AG09309 (cell line): ENCODE data around the gene RADIL.

Experiments
- DNase-seq: peaks from one replicate; pipeline ENCODE4 v3.0.0-alpha.2; 2010; ENCODE audit warnings: low read depth
- H3K4me3 ChIP-seq: 2 replicates; pipeline ENCODE4 v1.5.1; 2011; ENCODE audit warnings: mild to moderate bottlenecking, low read depth, low read length, moderate library complexity; ENCODE audit not compliant: control insufficient read depth
- TF ChIP-seq, protein P1 (sequence below): IDR thresholded peaks from 2 replicates; pipeline ENCODE4 v1.5.1; 2011; ENCODE audit warnings: mild to moderate bottlenecking, low read depth, low read length, inconsistent platforms; ENCODE audit not compliant: insufficient read depth, control insufficient read depth; ENCODE audit errors: missing control alignments

The RADIL gene

DNA sequence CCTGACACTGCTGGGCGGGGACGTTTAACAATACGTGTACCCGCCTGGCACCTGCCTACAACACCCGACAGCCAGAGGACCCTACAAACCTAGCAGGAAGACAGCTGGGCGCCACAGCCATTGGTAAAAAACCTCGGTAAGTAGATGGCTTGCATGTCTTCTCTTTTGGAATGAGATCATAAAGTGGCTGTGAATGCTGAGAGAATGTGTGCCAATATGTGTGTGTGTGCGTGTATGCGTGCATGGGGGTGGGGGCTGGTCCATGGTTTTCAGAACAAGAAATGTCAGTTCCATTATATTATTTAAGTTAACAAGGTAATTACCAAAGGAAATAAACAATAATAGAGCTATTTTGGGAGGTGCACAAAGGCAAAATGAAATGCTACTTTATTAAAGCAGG, 60.8 kb downstream of the RADIL start:
- DNase-seq, result no peak
- H3K4me3 ChIP-seq, result no peak overlapping the region
- TF ChIP-seq, protein P1, sequence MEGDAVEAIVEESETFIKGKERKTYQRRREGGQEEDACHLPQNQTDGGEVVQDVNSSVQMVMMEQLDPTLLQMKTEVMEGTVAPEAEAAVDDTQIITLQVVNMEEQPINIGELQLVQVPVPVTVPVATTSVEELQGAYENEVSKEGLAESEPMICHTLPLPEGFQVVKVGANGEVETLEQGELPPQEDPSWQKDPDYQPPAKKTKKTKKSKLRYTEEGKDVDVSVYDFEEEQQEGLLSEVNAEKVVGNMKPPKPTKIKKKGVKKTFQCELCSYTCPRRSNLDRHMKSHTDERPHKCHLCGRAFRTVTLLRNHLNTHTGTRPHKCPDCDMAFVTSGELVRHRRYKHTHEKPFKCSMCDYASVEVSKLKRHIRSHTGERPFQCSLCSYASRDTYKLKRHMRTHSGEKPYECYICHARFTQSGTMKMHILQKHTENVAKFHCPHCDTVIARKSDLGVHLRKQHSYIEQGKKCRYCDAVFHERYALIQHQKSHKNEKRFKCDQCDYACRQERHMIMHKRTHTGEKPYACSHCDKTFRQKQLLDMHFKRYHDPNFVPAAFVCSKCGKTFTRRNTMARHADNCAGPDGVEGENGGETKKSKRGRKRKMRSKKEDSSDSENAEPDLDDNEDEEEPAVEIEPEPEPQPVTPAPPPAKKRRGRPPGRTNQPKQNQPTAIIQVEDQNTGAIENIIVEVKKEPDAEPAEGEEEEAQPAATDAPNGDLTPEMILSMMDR, result no peak

DNA sequence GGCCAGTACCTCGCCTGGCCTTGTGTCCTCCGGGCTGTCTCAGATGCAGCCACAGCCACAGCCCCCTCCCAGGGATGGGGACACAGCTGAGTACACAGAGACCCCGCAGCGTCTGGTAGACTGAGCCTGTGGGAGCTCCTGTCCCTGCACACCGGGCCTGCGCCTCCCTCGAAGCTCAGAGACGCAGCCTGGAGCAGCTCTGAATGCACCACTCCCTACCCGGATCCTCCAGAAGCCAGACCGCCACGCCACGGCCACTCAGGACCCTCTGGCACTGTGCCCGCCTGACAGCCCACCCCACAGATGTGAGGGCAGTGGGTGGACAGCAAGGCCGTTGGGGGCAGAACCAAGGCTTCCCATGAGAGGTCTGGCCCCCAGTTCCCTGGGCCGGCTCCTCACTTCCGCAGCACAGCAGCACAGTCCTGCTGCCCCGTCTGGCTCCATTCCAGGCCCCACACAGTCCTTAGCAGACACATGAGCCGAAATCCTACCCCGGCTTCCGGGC, 62.5 kb downstream of the RADIL start:
- no peak for DNase-seq
- TF ChIP-seq, protein P1, result no peak
- no peak overlapping the region for H3K4me3 ChIP-seq

GRCh38 chr7:4820405-4820966, 63.0 kb downstream of the RADIL start:
- DNase-seq, result no peak
- no peak overlapping the region for H3K4me3 ChIP-seq
- TF ChIP-seq, protein P1, result no peak

- TF ChIP-seq, protein P1, result no peak
Measured at GRCh38 chr7:4819560-4820404, 63.7 kb downstream of the RADIL start.

GRCh38 chr7:4818000-4818794, 65.3 kb downstream of the RADIL start:
- DNase-seq, result no peak
- H3K4me3 ChIP-seq, result no peak overlapping the region
- TF ChIP-seq, protein P1, result no peak

More at GRCh38 chr7:4819560-4820404, 63.7 kb downstream of the RADIL start:
- no peak for DNase-seq
- H3K4me3 ChIP-seq, result no peak overlapping the region

- TF ChIP-seq, protein P1, result no peak
- H3K4me3 ChIP-seq, result no peak overlapping the region
- no peak for DNase-seq
Measured at GRCh38 chr7:4817178-4817901, 66.2 kb downstream of the RADIL start.
